Vagina (tissue), 2 donors: ENCODE results near the gene OS9. TPM values are rescaled to one million over a fixed set of nuclear protein-coding genes. Genes with fewer than 3 reads are reported as not detected.
"Not testable (repeated sequence)": the region's sequence is repeated elsewhere in the genome, so short reads cannot be mapped to it uniquely, and the experiment has no call there.

Experiments used
- DNase-seq, 2 donors: peaks; one replicate each; pipeline ENCODE4 v3.0.0-alpha.2; 2017; ENCODE audit errors: extremely low spot score in 2 of 2
- H3K27ac ChIP-seq: fragments of 200-600 bp; sonication (generic); one replicate; pipeline ENCODE4 v1.5.1; 2019
- H3K27me3 ChIP-seq: fragments of 200-600 bp; sonication (generic); one replicate; pipeline ENCODE4 v1.5.1; 2019
- H3K36me3 ChIP-seq, 2 donors: fragments of 200-600 bp; sonication (generic); one replicate each; pipeline ENCODE4 v1.5.1; 2017 to 2019
- H3K4me1 ChIP-seq: fragments of 200-600 bp; sonication (generic); one replicate; pipeline ENCODE4 v1.5.1; 2019
- H3K4me3 ChIP-seq, 2 donors: fragments of 200-600 bp; sonication (generic); 1 replicate in 1 of 2; 2 replicates in 1 of 2; pipeline ENCODE4 v1.5.1; 2016 to 2019
- H3K9me3 ChIP-seq: fragments of 200-600 bp; sonication (generic); one replicate; pipeline ENCODE4 v1.5.1; 2019
- CTCF ChIP-seq, 3 experiments: fragments of 450-650 bp in 2 of 3; fragments of 200-600 bp in 1 of 3; sonication (generic) in 1 of 3; IDR thresholded peaks; one replicate each; pipeline ENCODE4 v1.5.1; 2017 to 2019; ENCODE audit warnings: antibody characterized with exemption in 3 of 3, mild to moderate bottlenecking in 2 of 3, moderate library complexity in 2 of 3
- POLR2A ChIP-seq, 2 donors: fragments of 450-650 bp; IDR thresholded peaks; one replicate each; pipeline ENCODE4 v1.6.1; 2017; ENCODE audit warnings: antibody characterized with exemption in 2 of 2, mild to moderate bottlenecking in 2 of 2, moderate library complexity in 2 of 2
- POLR2AphosphoS5 ChIP-seq, 2 donors: sonication (generic); formaldehyde crosslinking; IDR thresholded peaks; one replicate each; pipeline ENCODE4 v1.9.0; 2017; ENCODE audit warnings: antibody characterized with exemption in 2 of 2, mild to moderate bottlenecking in 2 of 2, low read depth in 1 of 2; ENCODE audit not compliant: insufficient read depth in 1 of 2
- intact Hi-C: fragments of 100-400 bp; cut with DNase I; formaldehyde crosslinking; loops from one replicate; pipeline ENCODE4 v1.15.1; 2023
- total RNA-seq: library from RNA; depleted of rRNA; stranded (reverse); fragments of >200 nt; gene quantifications from one replicate; pipeline ENCODE4 v1.2.3, GENCODE V29; 2016

Gene OS9
- total RNA-seq, 1 donor from 2014 or later, result 105 TPM

GRCh38 chr12:57717846-57718640, 24.1 kb downstream of the OS9 start:
- peaks cover 0 to 66% of the 10 kb centered on the region in 2 donors for H3K36me3 ChIP-seq
- intact Hi-C loops, result no loop called here
- no peaks in the 10 kb centered on the region for H3K9me3 ChIP-seq
- no peaks in the 10 kb centered on the region for H3K4me1 ChIP-seq
- H3K27ac ChIP-seq, result no peak overlapping the region
- H3K4me3 ChIP-seq, result no peak overlapping the region
- no peaks in the 10 kb centered on the region for H3K27me3 ChIP-seq
- TF ChIP-seq CTCF (IDR thresholded peaks at IDR 0.05) (no peak), POLR2A (IDR thresholded peaks at IDR 0.05) (no peak), POLR2AphosphoS5 (IDR thresholded peaks at IDR 0.05; ENCODE audit: insufficient read depth in 1 of 2, low read depth in 1 of 2) (no peak)
- DNase-seq, result peak; percentile 56 to 70

- no peak for TF ChIP-seq CTCF (IDR thresholded peaks at IDR 0.05)
- no peak for TF ChIP-seq POLR2A (IDR thresholded peaks at IDR 0.05)
- no peak for TF ChIP-seq POLR2AphosphoS5 (IDR thresholded peaks at IDR 0.05; ENCODE audit: insufficient read depth in 1 of 2, low read depth in 1 of 2)
- Histone ChIP-seq H3K27ac (no peak overlapping the region), H3K9me3 (no peaks in the 10 kb centered on the region), H3K36me3 (peaks cover 0 to 62% of the 10 kb centered on the region in 2 donors), H3K4me1 (no peaks in the 10 kb centered on the region), H3K27me3 (no peaks in the 10 kb centered on the region), H3K4me3 (no peak overlapping the region)
- DNase-seq, result peak; percentile 16 to 52
- intact Hi-C loops, result no loop called here
These were observed 25.0 kb downstream of the OS9 start for GRCh38 chr12:57718641-57719528.

- intact Hi-C loops, result no loop called here
- Histone ChIP-seq H3K9me3 (no peaks in the 10 kb centered on the region), H3K27ac (no peak overlapping the region), H3K36me3 (peaks cover 0 to 62% of the 10 kb centered on the region in 2 donors), H3K4me3 (no peak overlapping the region), H3K27me3 (no peaks in the 10 kb centered on the region), H3K4me1 (no peaks in the 10 kb centered on the region)
- peak; percentile 76 to 88 for DNase-seq
- no peak for TF ChIP-seq CTCF (IDR thresholded peaks at IDR 0.05)
- TF ChIP-seq POLR2AphosphoS5 (IDR thresholded peaks at IDR 0.05; ENCODE audit: insufficient read depth in 1 of 2, low read depth in 1 of 2), result no peak
- TF ChIP-seq POLR2A (IDR thresholded peaks at IDR 0.05), result no peak
These were observed 26.1 kb downstream of the OS9 start for GRCh38 chr12:57719777-57720605.

- intact Hi-C loops, result no loop called here
- peak; percentile 83 to 95 for DNase-seq
- peaks cover 0 to 56% of the 10 kb centered on the region in 2 donors for H3K36me3 ChIP-seq
These were observed 27.0 kb downstream of the OS9 start for GRCh38 chr12:57720606-57721595.

GRCh38 chr12:57721846-57722608, 28.1 kb downstream of the OS9 start:
- H3K4me1 ChIP-seq, H3K9me3 ChIP-seq, H3K27me3 ChIP-seq, intact Hi-C loops, H3K27ac ChIP-seq, H3K4me3 ChIP-seq: not testable (repeated sequence)
- peaks cover 0 to 45% of the 10 kb centered on the region in 2 donors for H3K36me3 ChIP-seq
- peak; percentile 58 to 62 for DNase-seq

More at GRCh38 chr12:57720606-57721595, 27.0 kb downstream of the OS9 start:
- Histone ChIP-seq H3K27me3 (no peaks in the 10 kb centered on the region), H3K9me3 (no peaks in the 10 kb centered on the region), H3K4me1 (no peaks in the 10 kb centered on the region), H3K27ac (no peak overlapping the region), H3K4me3 (no peak overlapping the region)
- TF ChIP-seq POLR2AphosphoS5 (IDR thresholded peaks at IDR 0.05; ENCODE audit: insufficient read depth in 1 of 2, low read depth in 1 of 2), result no peak
- TF ChIP-seq POLR2A (IDR thresholded peaks at IDR 0.05), result no peak
- TF ChIP-seq CTCF (IDR thresholded peaks at IDR 0.05), result no peak
